Measurements from ENCODE around the gene EML5.
"Not testable (repeated sequence)": the region's sequence is repeated elsewhere in the genome, so short reads cannot be mapped to it uniquely, and the experiment has no call there.

Gene EML5

GRCh38 chr14:88825078-88825458 is 32.3 kb upstream of the EML5 start:
- DNase-seq (ENCODE audit: low spot score) = no peak
- no peak for TF ChIP-seq CTCF (IDR thresholded peaks at IDR 0.05; ENCODE audit: extremely low read depth, insufficient read depth, missing control alignments)
- in situ Hi-C loops (cut with MboI; ENCODE audit: low pct_unique_long_range_greater_than_20kb, low sequenced_read_pairs, unreplicated experiment) = no loop called here

- no peak for TF ChIP-seq CTCF (IDR thresholded peaks at IDR 0.05; ENCODE audit: extremely low read depth, insufficient read depth, missing control alignments)
- in situ Hi-C loops (cut with MboI; ENCODE audit: low pct_unique_long_range_greater_than_20kb, low sequenced_read_pairs, unreplicated experiment) = no loop called here
- peak; percentile 88 for DNase-seq (ENCODE audit: low spot score)
Measured at GRCh38 chr14:88824314-88825077, 31.7 kb upstream of the EML5 start, which contains the start of gene TTC8. TSS of gene TTC8 (plus strand) at chr14:88824651. CDS start at chr14:88824708, 57 bp downstream.

- TF ChIP-seq CTCF (IDR thresholded peaks at IDR 0.05; ENCODE audit: extremely low read depth, insufficient read depth, missing control alignments) = no peak
- no peak for DNase-seq (ENCODE audit: low spot score)
- in situ Hi-C loops (cut with MboI; ENCODE audit: low pct_unique_long_range_greater_than_20kb, low sequenced_read_pairs, unreplicated experiment) = no loop called here
Measured at GRCh38 chr14:88823968-88824313, 31.2 kb upstream of the EML5 start.

GRCh38 chr14:88821888-88822287 is 29.1 kb upstream of the EML5 start:
- in situ Hi-C loops (cut with MboI; ENCODE audit: low pct_unique_long_range_greater_than_20kb, low sequenced_read_pairs, unreplicated experiment) = no loop called here
- no peak for TF ChIP-seq CTCF (IDR thresholded peaks at IDR 0.05; ENCODE audit: extremely low read depth, insufficient read depth, missing control alignments)
- no peak for DNase-seq (ENCODE audit: low spot score)

GRCh38 chr14:88821378-88821777 is 28.6 kb upstream of the EML5 start:
- no peak for DNase-seq (ENCODE audit: low spot score)
- in situ Hi-C loops (cut with MboI; ENCODE audit: low pct_unique_long_range_greater_than_20kb, low sequenced_read_pairs, unreplicated experiment) = no loop called here
- no peak for TF ChIP-seq CTCF (IDR thresholded peaks at IDR 0.05; ENCODE audit: extremely low read depth, insufficient read depth, missing control alignments)

- DNase-seq (ENCODE audit: low spot score); in situ Hi-C loops (cut with MboI; ENCODE audit: low pct_unique_long_range_greater_than_20kb, low sequenced_read_pairs, unreplicated experiment): not testable (repeated sequence)
Measured at GRCh38 chr14:88819674-88820073, 26.9 kb upstream of the EML5 start.

GRCh38 chr14:88818018-88818417 is 25.3 kb upstream of the EML5 start:
- TF ChIP-seq CTCF (IDR thresholded peaks at IDR 0.05; ENCODE audit: extremely low read depth, insufficient read depth, missing control alignments) = no peak
- in situ Hi-C loops (cut with MboI; ENCODE audit: low pct_unique_long_range_greater_than_20kb, low sequenced_read_pairs, unreplicated experiment) = no loop called here
- DNase-seq (ENCODE audit: low spot score) = peak; percentile 23

Data from GM13977 (cell line).